ENCODE measurements around the gene LMX1A.

The LMX1A gene

GRCh38 chr1:165365341-165365740 lies 8.8 kb upstream of the LMX1A start:
- DNase-seq, result no peak

- DNase-seq, result no peak
Measured at GRCh38 chr1:165364568-165365133, 8.1 kb upstream of the LMX1A start.

- DNase-seq, result no peak
Measured at GRCh38 chr1:165356876-165357275, 361 bp upstream of the LMX1A start.

GRCh38 chr1:165355139-165355976 lies 1.2 kb downstream of the LMX1A start:
- DNase-seq, result no peak

GRCh38 chr1:165354739-165355138 lies 1.8 kb downstream of the LMX1A start:
- DNase-seq, result no peak

- DNase-seq, result no peak
Measured at GRCh38 chr1:165353731-165354671, 2.5 kb downstream of the LMX1A start.

- DNase-seq, result no peak
Measured at GRCh38 chr1:165352442-165353293, 3.8 kb downstream of the LMX1A start.

GRCh38 chr1:165351863-165352441 lies 4.6 kb downstream of the LMX1A start:
- DNase-seq, result no peak

GRCh38 chr1:165350840-165351239 lies 5.7 kb downstream of the LMX1A start:
- no peak for DNase-seq

GRCh38 chr1:165345502-165345901 lies 11.0 kb downstream of the LMX1A start:
- no peak for DNase-seq

- no peak for DNase-seq
Measured at GRCh38 chr1:165344736-165345135, 11.8 kb downstream of the LMX1A start.

- DNase-seq, result no peak
Measured at GRCh38 chr1:165344198-165344597, 12.3 kb downstream of the LMX1A start.

- DNase-seq, result no peak
Measured at GRCh38 chr1:165342587-165342986, 13.9 kb downstream of the LMX1A start.

GRCh38 chr1:165342168-165342567 lies 14.3 kb downstream of the LMX1A start:
- no peak for DNase-seq

GRCh38 chr1:165339164-165339563 lies 17.4 kb downstream of the LMX1A start:
- no peak for DNase-seq

GRCh38 chr1:165330483-165330882 lies 26.0 kb downstream of the LMX1A start:
- no peak for DNase-seq

- no peak for DNase-seq
Measured at GRCh38 chr1:165329104-165329503, 27.4 kb downstream of the LMX1A start.

- no peak for DNase-seq
Measured at GRCh38 chr1:165328136-165328535, 28.4 kb downstream of the LMX1A start.

- DNase-seq, result no peak
Measured at GRCh38 chr1:165327538-165327937, 29.0 kb downstream of the LMX1A start.

GRCh38 chr1:165325460-165326203 lies 30.9 kb downstream of the LMX1A start:
- DNase-seq, result no peak

- no peak for DNase-seq
Measured at GRCh38 chr1:165324050-165324449, 32.5 kb downstream of the LMX1A start.

Measured in activated CD4-positive, alpha-beta T cell treated with anti-CD3 and anti-CD28 coated beads, Interleukin-2, amount 50 U/mL, for 16 hours (primary cell).